Measurements from ENCODE around the gene NOL12.

- TF ChIP-seq, protein P1, sequence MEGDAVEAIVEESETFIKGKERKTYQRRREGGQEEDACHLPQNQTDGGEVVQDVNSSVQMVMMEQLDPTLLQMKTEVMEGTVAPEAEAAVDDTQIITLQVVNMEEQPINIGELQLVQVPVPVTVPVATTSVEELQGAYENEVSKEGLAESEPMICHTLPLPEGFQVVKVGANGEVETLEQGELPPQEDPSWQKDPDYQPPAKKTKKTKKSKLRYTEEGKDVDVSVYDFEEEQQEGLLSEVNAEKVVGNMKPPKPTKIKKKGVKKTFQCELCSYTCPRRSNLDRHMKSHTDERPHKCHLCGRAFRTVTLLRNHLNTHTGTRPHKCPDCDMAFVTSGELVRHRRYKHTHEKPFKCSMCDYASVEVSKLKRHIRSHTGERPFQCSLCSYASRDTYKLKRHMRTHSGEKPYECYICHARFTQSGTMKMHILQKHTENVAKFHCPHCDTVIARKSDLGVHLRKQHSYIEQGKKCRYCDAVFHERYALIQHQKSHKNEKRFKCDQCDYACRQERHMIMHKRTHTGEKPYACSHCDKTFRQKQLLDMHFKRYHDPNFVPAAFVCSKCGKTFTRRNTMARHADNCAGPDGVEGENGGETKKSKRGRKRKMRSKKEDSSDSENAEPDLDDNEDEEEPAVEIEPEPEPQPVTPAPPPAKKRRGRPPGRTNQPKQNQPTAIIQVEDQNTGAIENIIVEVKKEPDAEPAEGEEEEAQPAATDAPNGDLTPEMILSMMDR (IDR thresholded peaks at IDR 0.05) = no peak
- TF ChIP-seq POLR2A (IDR thresholded peaks at IDR 0.05; ENCODE audit: low read depth) = no peak
Observed at GRCh38 chr22:37726241-37726887, 40.2 kb downstream of the NOL12 start.

Measured in esophagus muscularis mucosa (tissue), 3 donors.